Astrocyte of the cerebellum (primary cell): ENCODE measurements around the gene COTL1.
"Not testable (repeated sequence)": the region's sequence is repeated elsewhere in the genome, so short reads cannot be mapped to it uniquely, and the experiment has no call there.

Experiments
- DNase-seq: peaks from one replicate; pipeline ENCODE4 v3.0.0-alpha.2; 2011; ENCODE audit warnings: low read depth
- H3K4me3 ChIP-seq: 2 replicates; pipeline ENCODE4 v1.5.1; 2011; ENCODE audit warnings: mild to moderate bottlenecking, low read depth, low read length, moderate library complexity
- in situ Hi-C: cut with HindIII; loops from 2 replicates; pipeline ENCODE4 v1.10.0; 2017; ENCODE audit warnings: low sequenced_read_pairs
- TF ChIP-seq, protein P1 (sequence below): IDR thresholded peaks from 2 replicates; pipeline ENCODE4 v1.5.1; 2012; ENCODE audit warnings: low read length, low read depth, moderate library complexity, mild to moderate bottlenecking; ENCODE audit errors: missing control alignments

COTL1 gene

DNA sequence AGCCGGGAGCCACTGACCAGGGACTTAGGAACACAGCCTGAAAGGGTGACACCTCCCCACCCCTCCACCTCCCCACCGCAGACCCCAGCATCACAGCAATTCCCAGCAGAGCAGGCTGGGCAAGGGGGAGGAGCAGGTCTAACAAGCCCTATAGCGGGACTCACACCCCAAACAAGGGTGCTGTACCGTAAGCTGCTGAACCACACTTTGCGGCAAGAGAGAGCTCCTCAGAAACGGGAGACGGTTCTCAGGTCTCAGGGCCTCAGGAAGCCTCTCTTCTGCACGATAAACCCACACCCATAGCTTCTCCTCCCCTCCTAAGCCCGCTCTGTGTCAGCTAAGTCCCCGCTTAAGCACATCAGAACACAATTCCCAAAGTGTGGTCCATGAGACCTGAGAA, 11.7 kb upstream of the COTL1 start:
- TF ChIP-seq, protein P1, sequence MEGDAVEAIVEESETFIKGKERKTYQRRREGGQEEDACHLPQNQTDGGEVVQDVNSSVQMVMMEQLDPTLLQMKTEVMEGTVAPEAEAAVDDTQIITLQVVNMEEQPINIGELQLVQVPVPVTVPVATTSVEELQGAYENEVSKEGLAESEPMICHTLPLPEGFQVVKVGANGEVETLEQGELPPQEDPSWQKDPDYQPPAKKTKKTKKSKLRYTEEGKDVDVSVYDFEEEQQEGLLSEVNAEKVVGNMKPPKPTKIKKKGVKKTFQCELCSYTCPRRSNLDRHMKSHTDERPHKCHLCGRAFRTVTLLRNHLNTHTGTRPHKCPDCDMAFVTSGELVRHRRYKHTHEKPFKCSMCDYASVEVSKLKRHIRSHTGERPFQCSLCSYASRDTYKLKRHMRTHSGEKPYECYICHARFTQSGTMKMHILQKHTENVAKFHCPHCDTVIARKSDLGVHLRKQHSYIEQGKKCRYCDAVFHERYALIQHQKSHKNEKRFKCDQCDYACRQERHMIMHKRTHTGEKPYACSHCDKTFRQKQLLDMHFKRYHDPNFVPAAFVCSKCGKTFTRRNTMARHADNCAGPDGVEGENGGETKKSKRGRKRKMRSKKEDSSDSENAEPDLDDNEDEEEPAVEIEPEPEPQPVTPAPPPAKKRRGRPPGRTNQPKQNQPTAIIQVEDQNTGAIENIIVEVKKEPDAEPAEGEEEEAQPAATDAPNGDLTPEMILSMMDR: no peak
- H3K4me3 ChIP-seq: no peak overlapping the region
- DNase-seq: no peak
- in situ Hi-C loops: no loop called here

DNA sequence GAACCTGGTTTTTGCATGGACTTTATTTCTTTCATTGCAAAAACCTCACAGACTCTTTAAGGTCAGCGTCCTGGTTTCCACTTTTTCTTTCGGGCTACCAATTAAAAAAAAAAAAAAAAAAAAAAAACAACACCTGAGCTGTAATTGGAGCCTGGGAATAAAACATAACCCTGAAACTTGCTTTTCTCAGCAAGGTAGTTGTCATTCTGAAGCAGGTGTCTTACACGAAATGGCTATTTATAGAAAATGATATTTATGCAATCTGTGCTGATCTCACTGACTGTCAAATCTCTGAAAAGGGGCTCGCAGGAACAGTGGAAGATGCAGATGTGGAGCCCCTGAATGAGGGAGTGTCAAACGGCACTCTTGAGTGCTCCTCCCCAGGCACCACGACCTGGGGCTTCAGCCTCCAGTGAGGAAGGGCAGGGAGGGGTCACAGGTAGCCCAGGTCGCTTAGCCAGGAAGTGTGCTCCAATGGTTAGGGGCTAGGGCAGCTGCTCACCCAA, 10.4 kb upstream of the COTL1 start:
- no peak overlapping the region for H3K4me3 ChIP-seq
- TF ChIP-seq, protein P1: no peak
- no peak for DNase-seq
- in situ Hi-C loops: no loop called here

DNA sequence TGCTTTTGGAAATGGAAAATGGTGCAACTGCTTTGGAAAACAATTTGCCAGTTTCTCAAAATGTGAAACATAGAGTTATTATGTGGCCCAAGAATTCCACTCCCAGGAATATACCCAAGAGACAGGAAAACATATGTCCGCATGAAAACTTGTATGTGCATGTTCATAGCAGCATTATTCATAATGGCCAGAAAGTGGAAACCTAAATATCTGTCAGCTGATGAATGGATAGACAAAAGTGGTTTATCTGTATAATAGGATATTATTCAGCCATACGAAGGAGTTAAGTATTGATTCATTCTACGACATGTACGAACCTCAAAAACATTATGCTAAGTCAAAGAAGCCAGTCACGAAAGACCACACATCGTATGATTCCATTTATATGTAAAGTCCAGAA, 7.7 kb upstream of the COTL1 start:
- in situ Hi-C loops: no loop called here
- TF ChIP-seq, protein P1: no peak
- no peak for DNase-seq
- H3K4me3 ChIP-seq: no peak overlapping the region

DNA sequence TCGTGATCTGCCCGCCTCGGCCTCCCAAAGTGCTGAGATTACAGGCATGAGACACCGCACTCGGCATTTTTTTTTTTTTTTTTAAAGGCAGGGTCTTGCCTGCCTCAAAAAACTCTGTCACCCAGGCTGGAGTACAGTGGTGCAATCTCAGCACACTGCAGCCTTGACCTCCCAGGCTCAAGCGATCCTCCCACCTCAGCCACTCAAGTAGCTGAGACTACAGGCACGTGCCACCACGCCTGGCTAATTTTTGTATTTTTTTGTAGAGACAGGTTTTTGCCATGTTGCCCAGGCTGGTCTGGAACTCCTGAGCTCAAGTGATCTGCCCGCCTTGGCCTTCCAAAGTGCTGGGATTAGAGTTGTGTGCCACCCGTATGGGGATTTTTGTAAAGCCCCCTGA, 3.0 kb upstream of the COTL1 start:
- in situ Hi-C loops, H3K4me3 ChIP-seq, DNase-seq: not testable (repeated sequence)

DNA sequence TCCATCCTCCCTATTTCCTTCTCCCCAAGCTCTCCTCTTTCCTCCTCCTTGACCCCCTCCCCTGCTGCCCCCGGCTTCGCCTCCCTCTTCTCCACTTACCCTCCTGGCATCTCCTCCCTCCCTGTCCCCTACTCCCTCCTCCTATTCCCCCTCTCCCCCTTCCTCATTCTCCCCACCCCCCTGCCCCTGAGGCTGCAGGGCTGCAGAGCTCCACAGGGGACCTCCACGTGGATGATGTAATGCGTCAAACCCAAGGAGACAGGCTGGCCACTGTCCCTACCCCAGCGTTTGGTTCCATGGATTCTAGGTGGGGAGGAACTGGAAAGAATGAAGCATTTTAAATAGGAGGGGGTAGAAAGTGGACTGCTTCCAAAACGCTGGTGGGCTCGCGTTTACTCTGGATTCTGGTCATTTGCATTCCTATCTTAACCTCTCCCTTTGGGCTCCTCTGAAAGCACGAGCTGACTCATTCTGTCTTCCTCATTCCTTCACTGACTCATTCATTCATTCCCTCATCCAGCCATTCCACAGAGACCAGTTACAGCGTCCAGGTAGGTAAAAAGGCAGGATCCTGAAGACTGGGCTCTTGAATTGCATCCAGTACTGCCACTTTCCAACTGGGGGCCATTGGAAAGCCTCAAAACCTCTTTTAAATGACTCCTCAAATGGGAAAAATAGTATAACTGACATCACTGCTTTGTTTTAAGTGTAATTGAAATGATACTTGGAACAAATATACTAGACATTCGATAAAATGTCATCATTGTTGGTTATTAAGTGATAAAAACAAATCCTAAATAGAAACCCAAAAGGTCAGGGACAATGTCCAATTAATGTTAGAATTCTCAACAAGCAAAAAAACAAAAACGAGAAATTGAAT, 943 bp upstream of the COTL1 start:
- in situ Hi-C loops: no loop called here
- no peak overlapping the region for H3K4me3 ChIP-seq

DNA sequence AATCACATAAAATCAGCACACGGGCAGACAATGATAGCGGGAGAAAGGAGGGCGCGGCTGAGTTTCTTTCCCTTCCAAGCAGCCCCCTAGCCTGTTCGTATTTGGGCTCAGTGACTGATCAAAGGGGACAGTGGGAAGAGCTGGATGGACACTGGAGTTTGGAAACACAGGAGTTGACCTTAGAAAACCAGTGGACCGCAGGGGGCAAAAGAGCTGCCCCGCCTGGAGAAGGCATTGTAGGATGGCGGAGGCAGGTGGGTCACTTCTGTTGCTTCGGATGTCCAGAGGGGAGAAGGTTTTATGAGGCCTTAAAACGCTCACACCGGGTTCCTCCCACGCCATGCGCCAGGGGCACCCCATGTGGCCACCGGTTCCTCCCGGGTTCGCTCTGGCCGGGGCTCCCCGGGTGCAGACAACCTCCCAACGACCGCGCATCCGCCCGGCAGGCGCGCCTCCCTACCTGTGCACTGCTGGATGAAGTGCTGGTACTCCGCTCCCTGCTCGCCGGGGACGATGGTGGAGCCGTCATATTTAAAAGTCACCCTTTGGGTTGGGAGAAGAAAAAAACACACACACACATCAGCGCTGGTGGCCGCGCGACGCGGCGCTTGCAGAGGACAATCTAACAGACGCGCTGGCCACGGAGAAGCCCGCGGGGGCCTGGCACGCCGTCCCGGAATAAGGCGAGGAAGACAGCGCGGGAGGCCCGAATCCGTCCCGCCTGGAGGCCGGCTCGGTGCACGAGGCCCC, 662 bp downstream of the COTL1 start:
- TF ChIP-seq, protein P1: no peak
- DNase-seq: no peak
- peak overlapping the region; percentile 88 for H3K4me3 ChIP-seq
- in situ Hi-C loops: no loop called here

More for the DNA sequence above, 943 bp upstream of the COTL1 start:
- DNase-seq: peak; percentile 99
- TF ChIP-seq, protein P1: no peak

DNA sequence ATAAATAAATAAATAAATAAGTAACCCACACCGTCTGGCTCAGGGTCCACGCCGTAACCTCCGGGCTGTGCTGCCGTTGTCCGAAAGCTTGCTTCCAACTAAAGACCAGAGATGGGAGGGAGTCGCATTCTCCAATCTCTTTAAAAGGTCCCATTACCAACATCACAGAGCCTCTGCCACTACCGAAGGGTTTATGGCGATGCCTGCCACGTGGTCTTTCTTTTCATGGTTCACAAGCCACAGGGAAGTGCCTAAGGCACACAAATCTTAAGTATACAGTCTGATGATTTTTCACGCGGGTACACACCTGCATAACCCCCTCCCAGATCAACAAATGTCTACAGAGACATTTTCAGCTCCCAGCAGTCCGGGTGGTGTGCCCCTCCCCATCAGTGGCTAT, 1.4 kb downstream of the COTL1 start:
- peak overlapping the region; percentile 88 for H3K4me3 ChIP-seq
- no peak for DNase-seq
- in situ Hi-C loops: no loop called here
- TF ChIP-seq, protein P1: no peak
